Mammary epithelial cell (primary cell): ENCODE measurements around the gene ANKRD6.

Experiments used
- EZH2 ChIP-seq: IDR thresholded peaks from 2 replicates; pipeline ENCODE4 v1.6.1; 2012; ENCODE audit warnings: low read length, inconsistent platforms, borderline replicate concordance
- TF ChIP-seq, protein P1 (sequence below), 2 donors: IDR thresholded peaks in 1 of 2; conservative IDR thresholded peaks in 1 of 2; 2 replicates each; pipeline ENCODE4 v1.5.1; 2011 to 2012; ENCODE audit warnings: inconsistent platforms in 2 of 2, low read length in 2 of 2, mild to moderate bottlenecking in 2 of 2, control low read depth in 1 of 2, low read depth in 1 of 2; ENCODE audit not compliant: insufficient read depth in 1 of 2; ENCODE audit errors: extremely low read depth in 1 of 2

DNA sequence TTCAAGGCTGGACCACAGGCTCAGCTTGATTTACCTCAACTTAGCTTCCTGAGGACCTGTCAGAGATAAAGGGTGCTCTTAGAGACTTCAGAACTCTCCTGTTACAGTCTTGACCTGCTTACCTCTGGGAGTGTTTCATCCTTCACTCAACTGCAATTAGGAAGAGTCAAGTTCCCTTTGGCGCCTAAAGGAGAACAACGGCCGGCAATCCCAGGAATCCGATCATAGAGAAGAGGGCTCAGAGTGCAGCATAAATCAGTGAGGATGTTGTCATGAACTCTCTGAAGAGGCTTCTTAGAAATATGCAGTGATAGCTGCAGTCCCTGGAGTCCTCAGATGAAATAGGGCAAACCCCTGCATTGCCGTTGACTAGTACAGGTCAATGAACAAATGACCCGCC, 169.2 kb downstream of the ANKRD6 start:
- TF ChIP-seq, protein P1, sequence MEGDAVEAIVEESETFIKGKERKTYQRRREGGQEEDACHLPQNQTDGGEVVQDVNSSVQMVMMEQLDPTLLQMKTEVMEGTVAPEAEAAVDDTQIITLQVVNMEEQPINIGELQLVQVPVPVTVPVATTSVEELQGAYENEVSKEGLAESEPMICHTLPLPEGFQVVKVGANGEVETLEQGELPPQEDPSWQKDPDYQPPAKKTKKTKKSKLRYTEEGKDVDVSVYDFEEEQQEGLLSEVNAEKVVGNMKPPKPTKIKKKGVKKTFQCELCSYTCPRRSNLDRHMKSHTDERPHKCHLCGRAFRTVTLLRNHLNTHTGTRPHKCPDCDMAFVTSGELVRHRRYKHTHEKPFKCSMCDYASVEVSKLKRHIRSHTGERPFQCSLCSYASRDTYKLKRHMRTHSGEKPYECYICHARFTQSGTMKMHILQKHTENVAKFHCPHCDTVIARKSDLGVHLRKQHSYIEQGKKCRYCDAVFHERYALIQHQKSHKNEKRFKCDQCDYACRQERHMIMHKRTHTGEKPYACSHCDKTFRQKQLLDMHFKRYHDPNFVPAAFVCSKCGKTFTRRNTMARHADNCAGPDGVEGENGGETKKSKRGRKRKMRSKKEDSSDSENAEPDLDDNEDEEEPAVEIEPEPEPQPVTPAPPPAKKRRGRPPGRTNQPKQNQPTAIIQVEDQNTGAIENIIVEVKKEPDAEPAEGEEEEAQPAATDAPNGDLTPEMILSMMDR (conservative IDR thresholded peaks at IDR 0.05 in 1 of 2, IDR thresholded peaks at IDR 0.05 in 1 of 2; ENCODE audit: extremely low read depth in 1 of 2, insufficient read depth in 1 of 2, low read depth in 1 of 2, low read length in 2 of 2): no peak
- TF ChIP-seq EZH2: no peak
